ENCODE data around the gene SRI.

Gene SRI

DNA sequence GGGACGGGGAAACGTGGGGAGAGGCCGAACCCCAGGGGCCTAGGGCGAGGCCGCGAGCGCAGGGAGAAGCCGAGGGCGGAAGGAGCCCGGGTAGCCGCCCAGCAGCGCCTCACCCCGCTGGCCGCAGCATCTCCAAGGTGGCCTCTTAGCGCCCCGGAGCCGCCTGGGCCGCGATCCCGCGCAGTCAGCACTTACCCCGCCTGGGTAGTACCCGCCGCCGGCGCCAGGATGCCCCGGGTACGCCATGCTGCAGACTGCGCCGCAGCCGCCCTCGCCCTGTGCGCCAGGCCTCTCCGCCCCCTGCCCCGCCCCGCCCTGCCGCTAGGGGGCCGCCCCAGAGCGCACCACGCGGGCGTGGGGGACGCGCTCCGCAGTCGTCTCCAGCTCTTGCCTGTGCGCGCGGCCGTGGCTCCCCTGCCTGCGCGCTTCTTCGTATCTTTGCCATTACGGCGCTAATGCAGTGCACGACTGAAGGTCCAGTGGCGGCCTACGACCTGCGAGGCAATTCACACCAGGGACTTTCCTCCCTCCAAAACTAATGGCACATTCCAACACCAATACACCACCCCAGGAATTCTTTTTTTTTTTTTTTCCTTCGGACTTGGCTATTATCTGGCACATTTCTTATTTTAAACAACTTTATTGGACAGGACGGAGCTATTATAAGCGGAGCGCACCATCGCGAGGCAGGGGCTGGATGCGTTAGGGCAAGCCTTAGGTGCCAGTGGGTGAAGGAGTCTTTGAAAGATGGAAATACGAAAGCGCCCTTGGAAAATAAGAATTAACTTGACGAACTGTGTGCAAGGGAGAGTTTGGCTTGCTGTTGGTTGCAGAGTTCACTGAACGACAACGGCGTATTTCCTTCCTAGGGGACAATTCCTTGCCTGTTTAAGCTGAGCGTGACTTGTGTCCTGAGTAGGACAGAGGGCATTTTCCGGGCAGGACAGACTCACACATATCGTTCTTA, at the start of gene SRI:
Gene SRI, minus strand, starts transcription at position 258 of the 967 bp plus-strand sequence. Its CDS starts 12 bp downstream, at position 246.
- Histone ChIP-seq H4K20me1 (ENCODE audit: insufficient read depth, low read length) (peaks cover 8% of the 10 kb centered on the region), H3K4me1 (ENCODE audit: insufficient read depth, low read length) (peaks cover 44% of the 10 kb centered on the region), H2AFZ (ENCODE audit: low read depth, low read length) (peak within 1 kb of the TSS; percentile 98), H3K79me2 (ENCODE audit: insufficient read depth, low read length) (peaks cover 53% of the 10 kb centered on the region), H3K27ac (ENCODE audit: low read length) (peak within 1 kb of the TSS; percentile 86), H3K36me3 (ENCODE audit: insufficient read depth, low read length) (peaks cover 15% of the 10 kb centered on the region), H3K27me3 (ENCODE audit: insufficient read depth, low read length, poor library complexity) (no peaks in the 10 kb centered on the region), H3K4me2 (ENCODE audit: insufficient read depth, low read length) (peak within 1 kb of the TSS; percentile 85), H3K4me3 (ENCODE audit: low read depth in 1 of 2, low read length in 2 of 2) (peak within 1 kb of the TSS; percentile 41 to 87), H3K9me3 (ENCODE audit: insufficient read depth, low read length, severe bottlenecking) (no peaks in the 10 kb centered on the region), H3K9ac (ENCODE audit: low read depth, low read length) (peak within 1 kb of the TSS; percentile 88)
- peak; percentile 90 for ATAC-seq (ENCODE audit: insufficient read depth, low read depth)
- DNase-seq: peak; percentile 90
- TF ChIP-seq, protein P1, sequence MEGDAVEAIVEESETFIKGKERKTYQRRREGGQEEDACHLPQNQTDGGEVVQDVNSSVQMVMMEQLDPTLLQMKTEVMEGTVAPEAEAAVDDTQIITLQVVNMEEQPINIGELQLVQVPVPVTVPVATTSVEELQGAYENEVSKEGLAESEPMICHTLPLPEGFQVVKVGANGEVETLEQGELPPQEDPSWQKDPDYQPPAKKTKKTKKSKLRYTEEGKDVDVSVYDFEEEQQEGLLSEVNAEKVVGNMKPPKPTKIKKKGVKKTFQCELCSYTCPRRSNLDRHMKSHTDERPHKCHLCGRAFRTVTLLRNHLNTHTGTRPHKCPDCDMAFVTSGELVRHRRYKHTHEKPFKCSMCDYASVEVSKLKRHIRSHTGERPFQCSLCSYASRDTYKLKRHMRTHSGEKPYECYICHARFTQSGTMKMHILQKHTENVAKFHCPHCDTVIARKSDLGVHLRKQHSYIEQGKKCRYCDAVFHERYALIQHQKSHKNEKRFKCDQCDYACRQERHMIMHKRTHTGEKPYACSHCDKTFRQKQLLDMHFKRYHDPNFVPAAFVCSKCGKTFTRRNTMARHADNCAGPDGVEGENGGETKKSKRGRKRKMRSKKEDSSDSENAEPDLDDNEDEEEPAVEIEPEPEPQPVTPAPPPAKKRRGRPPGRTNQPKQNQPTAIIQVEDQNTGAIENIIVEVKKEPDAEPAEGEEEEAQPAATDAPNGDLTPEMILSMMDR (IDR thresholded peaks at IDR 0.05; ENCODE audit: borderline replicate concordance, extremely low read depth, low read length, poor library complexity, severe bottlenecking): peak; percentile 61
- TF ChIP-seq EZH2 (IDR thresholded peaks at IDR 0.05; ENCODE audit: borderline replicate concordance, low read depth, low read length, severe bottlenecking): no peak

DNA sequence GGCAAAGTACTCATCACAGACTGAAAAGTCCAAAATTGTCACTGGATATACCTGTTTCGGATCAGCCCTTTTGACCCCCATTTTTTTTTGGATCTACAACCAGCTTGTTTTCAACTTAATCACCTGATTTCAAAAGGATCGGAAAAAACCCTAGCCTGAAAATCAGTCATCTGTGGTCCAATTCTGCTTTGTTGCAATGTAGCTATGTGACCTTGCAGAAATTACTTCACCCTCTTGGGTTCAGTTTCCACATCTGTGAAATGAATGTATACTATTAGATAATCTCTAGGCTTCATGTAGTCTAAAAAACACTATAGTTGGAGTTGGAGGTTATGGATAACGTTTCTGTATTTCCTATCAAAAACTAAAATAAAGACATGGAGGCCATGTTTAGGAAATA, 49.7 kb upstream of the SRI start:
- H3K27me3 ChIP-seq (ENCODE audit: insufficient read depth, low read length, poor library complexity): no peaks in the 10 kb centered on the region
- H3K36me3 ChIP-seq (ENCODE audit: insufficient read depth, low read length): no peaks in the 10 kb centered on the region
- ATAC-seq (ENCODE audit: insufficient read depth, low read depth) (no peak), DNase-seq (no peak)
- H3K4me2 ChIP-seq (ENCODE audit: insufficient read depth, low read length): no peak overlapping the region
- no peak overlapping the region for H2AFZ ChIP-seq (ENCODE audit: low read depth, low read length)
- no peaks in the 10 kb centered on the region for H3K79me2 ChIP-seq (ENCODE audit: insufficient read depth, low read length)
- H3K4me1 ChIP-seq (ENCODE audit: insufficient read depth, low read length): no peaks in the 10 kb centered on the region
- no peak overlapping the region for H3K4me3 ChIP-seq (ENCODE audit: low read depth in 1 of 2, low read length in 2 of 2)
- H3K9me3 ChIP-seq (ENCODE audit: insufficient read depth, low read length, severe bottlenecking): no peaks in the 10 kb centered on the region
- H3K9ac ChIP-seq (ENCODE audit: low read depth, low read length): no peak overlapping the region
- H4K20me1 ChIP-seq (ENCODE audit: insufficient read depth, low read length): no peaks in the 10 kb centered on the region
- TF ChIP-seq, protein P1 (IDR thresholded peaks at IDR 0.05; ENCODE audit: borderline replicate concordance, extremely low read depth, low read length, poor library complexity, severe bottlenecking): no peak
- no peak for TF ChIP-seq EZH2 (IDR thresholded peaks at IDR 0.05; ENCODE audit: borderline replicate concordance, low read depth, low read length, severe bottlenecking)
- no peak overlapping the region for H3K27ac ChIP-seq (ENCODE audit: low read length)

DNA sequence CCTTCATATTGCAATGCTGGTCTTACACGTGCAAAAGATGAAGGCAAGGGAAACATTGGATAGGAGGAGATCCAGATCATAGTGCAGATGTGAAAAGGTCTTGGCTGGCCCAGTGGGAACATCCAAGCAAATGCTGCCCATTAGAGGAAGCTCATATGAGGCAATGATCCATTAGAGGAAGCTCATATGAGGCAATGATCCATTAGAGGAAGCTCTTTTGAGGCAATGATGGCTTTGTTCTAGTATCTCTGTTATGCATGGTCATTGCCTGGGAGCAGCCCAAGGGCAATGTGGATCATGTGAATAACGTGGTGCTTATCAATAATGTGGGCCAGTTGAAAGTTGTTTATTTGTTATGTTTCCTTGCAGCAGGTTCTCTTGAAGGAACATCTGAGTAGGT, 49.0 kb upstream of the SRI start:
- H3K36me3 ChIP-seq (ENCODE audit: insufficient read depth, low read length): no peaks in the 10 kb centered on the region
- TF ChIP-seq EZH2 (IDR thresholded peaks at IDR 0.05; ENCODE audit: borderline replicate concordance, low read depth, low read length, severe bottlenecking): no peak
- TF ChIP-seq, protein P1 (IDR thresholded peaks at IDR 0.05; ENCODE audit: borderline replicate concordance, extremely low read depth, low read length, poor library complexity, severe bottlenecking): no peak
- H3K4me1 ChIP-seq (ENCODE audit: insufficient read depth, low read length): no peaks in the 10 kb centered on the region
- no peak for ATAC-seq (ENCODE audit: insufficient read depth, low read depth)
- DNase-seq: no peak
- H3K79me2 ChIP-seq (ENCODE audit: insufficient read depth, low read length): no peaks in the 10 kb centered on the region
- no peak overlapping the region for H3K4me2 ChIP-seq (ENCODE audit: insufficient read depth, low read length)
- H2AFZ ChIP-seq (ENCODE audit: low read depth, low read length): no peak overlapping the region
- no peaks in the 10 kb centered on the region for H4K20me1 ChIP-seq (ENCODE audit: insufficient read depth, low read length)
- no peak overlapping the region for H3K27ac ChIP-seq (ENCODE audit: low read length)
- no peak overlapping the region for H3K4me3 ChIP-seq (ENCODE audit: low read depth in 1 of 2, low read length in 2 of 2)
- no peaks in the 10 kb centered on the region for H3K27me3 ChIP-seq (ENCODE audit: insufficient read depth, low read length, poor library complexity)
- no peak overlapping the region for H3K9ac ChIP-seq (ENCODE audit: low read depth, low read length)
- no peaks in the 10 kb centered on the region for H3K9me3 ChIP-seq (ENCODE audit: insufficient read depth, low read length, severe bottlenecking)
